BLaER1 (cell line): ENCODE measurements around the gene PRKN.

Experiments used
- H3K27ac ChIP-seq: shearing (Covaris generic); formaldehyde crosslinking; 2 replicates; pipeline ENCODE4 v1.8.1; 2022
- H3K27me3 ChIP-seq: shearing (Covaris generic); formaldehyde crosslinking; 2 replicates; pipeline ENCODE4 v1.8.1; 2022
- H3K36me3 ChIP-seq: shearing (Covaris generic); formaldehyde crosslinking; 2 replicates; pipeline ENCODE4 v1.8.1; 2022
- H3K4me1 ChIP-seq: shearing (Covaris generic); formaldehyde crosslinking; 2 replicates; pipeline ENCODE4 v1.8.1; 2022
- H3K4me2 ChIP-seq: shearing (Covaris generic); formaldehyde crosslinking; 2 replicates; pipeline ENCODE4 v1.8.1; 2022
- H3K4me3 ChIP-seq: shearing (Covaris generic); formaldehyde crosslinking; 2 replicates; pipeline ENCODE4 v1.8.1; 2022
- H3K9ac ChIP-seq: shearing (Covaris generic); formaldehyde crosslinking; 2 replicates; pipeline ENCODE4 v1.8.1; 2022
- H3K9me3 ChIP-seq: shearing (Covaris generic); formaldehyde crosslinking; 2 replicates; pipeline ENCODE4 v1.8.1; 2022
- H4K20me1 ChIP-seq: shearing (Covaris generic); formaldehyde crosslinking; 2 replicates; pipeline ENCODE4 v1.8.1; 2022
- Cebpa-rat ChIP-seq: shearing (Covaris generic); IDR thresholded peaks from 2 replicates; pipeline ENCODE4 v1.8.1; 2022

PRKN gene

DNA sequence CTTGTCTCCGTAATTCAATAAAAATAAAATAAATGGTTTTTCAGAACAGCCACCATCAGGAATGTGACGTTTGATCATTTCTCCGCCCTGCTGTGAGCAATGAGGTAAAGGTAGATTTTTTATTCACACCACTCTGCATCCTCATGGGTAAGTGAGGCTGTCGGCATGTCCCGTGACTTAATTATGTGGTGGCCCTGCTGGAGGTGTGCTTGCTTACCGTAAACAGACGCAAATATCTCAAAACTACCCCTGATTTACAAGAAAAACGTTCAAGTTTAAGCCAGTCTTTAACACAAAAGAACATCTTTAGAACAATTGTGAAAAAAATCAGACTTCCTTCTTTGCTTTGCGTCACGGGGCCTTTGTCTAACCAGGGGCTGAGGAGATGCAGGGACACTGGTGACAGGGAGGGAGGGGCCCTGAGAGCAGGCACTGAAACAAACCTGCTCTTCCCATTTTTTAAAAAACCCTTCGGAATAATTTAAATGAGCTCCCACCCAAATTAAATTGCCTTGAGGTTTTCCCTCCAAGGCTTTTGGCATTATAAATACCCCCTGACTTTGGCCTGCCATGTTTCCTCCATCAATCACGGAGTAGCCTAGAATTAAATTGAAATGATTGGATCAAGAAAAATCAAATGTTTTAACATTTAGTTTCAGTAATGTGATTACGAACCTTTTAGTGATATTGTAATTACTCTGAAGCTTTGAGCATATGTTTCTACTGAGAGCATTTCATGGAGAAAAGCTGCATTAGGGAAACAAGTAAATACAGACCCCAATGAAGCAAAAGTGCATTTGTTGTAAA is 13.4 kb downstream of the PRKN start:
- Histone ChIP-seq H3K4me1 (no peaks in the 10 kb centered on the region), H3K36me3 (no peaks in the 10 kb centered on the region), H3K4me3 (no peak overlapping the region), H3K27ac (no peak overlapping the region), H3K27me3 (no peaks in the 10 kb centered on the region), H4K20me1 (no peaks in the 10 kb centered on the region), H3K9me3 (peaks cover 4% of the 10 kb centered on the region; the same call in 1 of the 2 replicates), H3K9ac (no peak overlapping the region), H3K4me2 (no peak overlapping the region)
- TF ChIP-seq Cebpa-rat = no peak

DNA sequence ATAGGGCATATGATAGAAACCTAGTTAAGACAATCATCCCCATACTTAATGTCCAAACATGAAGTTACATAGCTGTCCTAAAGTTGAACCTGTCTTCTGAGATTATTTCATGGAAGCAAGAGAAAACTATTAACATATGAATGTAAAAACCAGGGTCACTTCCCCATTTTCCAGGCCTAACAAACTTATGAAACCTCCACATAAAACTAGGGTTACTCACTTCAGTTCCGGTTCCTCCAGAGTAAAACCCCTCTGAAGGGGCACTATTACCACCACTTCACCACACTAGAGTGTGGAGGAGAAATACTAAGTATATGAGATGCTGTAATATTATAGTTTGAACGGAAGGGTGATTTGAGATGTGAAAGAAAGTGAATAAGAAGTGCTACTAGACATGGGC is 14.9 kb downstream of the PRKN start:
- Histone ChIP-seq H3K9ac (no peak overlapping the region), H3K4me3 (no peak overlapping the region), H3K27me3 (no peaks in the 10 kb centered on the region), H3K27ac (no peak overlapping the region), H4K20me1 (no peaks in the 10 kb centered on the region), H3K36me3 (no peaks in the 10 kb centered on the region), H3K4me2 (no peak overlapping the region), H3K4me1 (no peaks in the 10 kb centered on the region), H3K9me3 (peaks cover 4% of the 10 kb centered on the region; the same call in 1 of the 2 replicates)
- TF ChIP-seq Cebpa-rat = no peak

GRCh38 chr6:162711376-162711775 is 16.2 kb downstream of the PRKN start:
- no peaks in the 10 kb centered on the region for H3K9me3 ChIP-seq
- H3K36me3 ChIP-seq = no peaks in the 10 kb centered on the region
- H3K27ac ChIP-seq = no peak overlapping the region
- H3K4me3 ChIP-seq = no peak overlapping the region
- no peaks in the 10 kb centered on the region for H4K20me1 ChIP-seq
- no peaks in the 10 kb centered on the region for H3K27me3 ChIP-seq
- H3K4me1 ChIP-seq = peaks cover 4% of the 10 kb centered on the region
- H3K4me2 ChIP-seq = no peak overlapping the region
- H3K9ac ChIP-seq = no peak overlapping the region
- TF ChIP-seq Cebpa-rat = no peak

- no peaks in the 10 kb centered on the region for H4K20me1 ChIP-seq
- no peak overlapping the region for H3K4me3 ChIP-seq
- no peaks in the 10 kb centered on the region for H3K36me3 ChIP-seq
- H3K9ac ChIP-seq = no peak overlapping the region
- no peaks in the 10 kb centered on the region for H3K27me3 ChIP-seq
- no peak overlapping the region for H3K27ac ChIP-seq
- H3K9me3 ChIP-seq = no peaks in the 10 kb centered on the region
- peaks cover 9% of the 10 kb centered on the region for H3K4me1 ChIP-seq
- no peak for TF ChIP-seq Cebpa-rat
- H3K4me2 ChIP-seq = no peak overlapping the region
These were observed 16.6 kb downstream of the PRKN start for GRCh38 chr6:162710936-162711335.

GRCh38 chr6:162710419-162710818 is 17.1 kb downstream of the PRKN start:
- Histone ChIP-seq H4K20me1 (no peaks in the 10 kb centered on the region), H3K27ac (no peak overlapping the region), H3K27me3 (no peaks in the 10 kb centered on the region), H3K36me3 (no peaks in the 10 kb centered on the region), H3K9me3 (no peaks in the 10 kb centered on the region), H3K4me1 (peaks cover 14% of the 10 kb centered on the region), H3K9ac (no peak overlapping the region), H3K4me3 (no peak overlapping the region), H3K4me2 (no peak overlapping the region)
- TF ChIP-seq Cebpa-rat = no peak

DNA sequence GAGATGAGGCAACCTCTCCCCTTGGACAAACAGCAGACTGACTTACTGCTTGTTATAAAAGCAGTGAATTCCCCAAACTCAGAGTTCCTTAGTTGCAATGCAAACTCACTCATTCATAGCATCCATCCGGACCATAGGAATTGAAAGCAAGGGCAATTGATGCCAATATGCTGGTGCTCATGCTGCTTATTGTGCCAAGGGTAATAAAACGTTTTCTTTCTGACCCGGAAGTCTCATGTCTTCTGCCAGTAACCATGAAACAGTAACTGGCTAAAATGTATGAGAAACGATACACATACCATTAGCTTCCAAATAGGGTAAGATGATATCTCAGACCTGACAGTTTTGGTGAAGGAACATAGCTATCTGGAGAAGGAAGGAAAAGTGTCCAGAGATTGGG is 18.1 kb downstream of the PRKN start:
- no peaks in the 10 kb centered on the region for H3K27me3 ChIP-seq
- no peak overlapping the region for H3K27ac ChIP-seq
- H3K36me3 ChIP-seq = no peaks in the 10 kb centered on the region
- H3K9me3 ChIP-seq = no peaks in the 10 kb centered on the region
- no peak overlapping the region for H3K9ac ChIP-seq
- TF ChIP-seq Cebpa-rat = no peak
- H4K20me1 ChIP-seq = no peaks in the 10 kb centered on the region
- no peak overlapping the region for H3K4me2 ChIP-seq
- no peak overlapping the region for H3K4me3 ChIP-seq
- H3K4me1 ChIP-seq = peaks cover 18% of the 10 kb centered on the region

DNA sequence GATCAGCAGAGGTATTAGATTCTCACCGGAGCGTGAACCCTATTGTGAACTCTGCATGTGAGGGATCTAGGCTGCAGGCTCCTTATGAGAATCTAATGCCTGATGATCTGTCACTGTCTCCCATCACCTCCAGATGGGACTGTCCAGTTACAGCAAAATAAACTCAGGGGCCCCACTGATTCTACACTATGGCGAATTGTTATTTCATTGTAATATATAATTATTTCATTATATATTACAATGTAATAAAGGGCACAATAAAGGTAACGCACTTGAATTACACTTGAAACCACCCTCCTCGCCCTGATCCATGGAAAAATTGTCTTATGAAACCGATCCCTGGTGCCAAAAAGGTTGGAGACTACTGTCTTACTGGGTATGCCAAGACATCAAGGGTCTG is 18.6 kb downstream of the PRKN start:
- TF ChIP-seq Cebpa-rat = no peak
- Histone ChIP-seq H3K4me1 (peaks cover 18% of the 10 kb centered on the region), H3K9ac (no peak overlapping the region), H3K9me3 (no peaks in the 10 kb centered on the region), H3K27ac (no peak overlapping the region), H3K27me3 (no peaks in the 10 kb centered on the region), H3K36me3 (no peaks in the 10 kb centered on the region), H3K4me3 (no peak overlapping the region), H4K20me1 (no peaks in the 10 kb centered on the region), H3K4me2 (no peak overlapping the region)

DNA sequence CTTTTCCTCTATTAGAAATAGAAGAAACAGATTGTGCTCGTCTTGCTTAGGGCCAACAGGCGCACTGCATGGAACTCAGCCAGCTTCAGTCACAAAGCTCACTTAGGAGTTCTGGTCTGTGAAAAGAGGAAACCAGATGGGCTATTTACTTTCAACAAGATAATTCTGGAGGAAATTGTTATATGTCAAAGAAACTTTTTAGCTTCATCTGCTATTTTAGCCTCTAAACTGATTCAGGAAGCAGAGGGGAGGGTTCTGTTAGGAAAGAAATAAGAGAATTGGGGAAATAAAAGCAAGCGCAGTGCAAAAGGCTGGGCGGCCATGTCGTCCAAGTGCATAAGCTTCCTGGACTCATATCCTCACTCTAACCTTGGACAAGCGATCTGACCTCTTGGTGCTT is 21.3 kb downstream of the PRKN start:
- no peak overlapping the region for H3K9ac ChIP-seq
- no peaks in the 10 kb centered on the region for H4K20me1 ChIP-seq
- H3K4me3 ChIP-seq = no peak overlapping the region; the same call in 1 of the 2 replicates
- 0 out of 2 replicates have a peak overlapping the region, but pooled peaks have one; percentile 18 for H3K27ac ChIP-seq
- H3K4me2 ChIP-seq = peak overlapping the region; percentile 58
- H3K36me3 ChIP-seq = no peaks in the 10 kb centered on the region
- no peaks in the 10 kb centered on the region for H3K27me3 ChIP-seq
- no peaks in the 10 kb centered on the region for H3K9me3 ChIP-seq
- peaks cover 18% of the 10 kb centered on the region for H3K4me1 ChIP-seq
- TF ChIP-seq Cebpa-rat = no peak

- Histone ChIP-seq H3K9me3 (no peaks in the 10 kb centered on the region), H3K4me2 (peak overlapping the region; percentile 58), H3K4me3 (no peak overlapping the region), H3K9ac (no peak overlapping the region), H3K36me3 (no peaks in the 10 kb centered on the region), H3K4me1 (peaks cover 18% of the 10 kb centered on the region), H3K27me3 (no peaks in the 10 kb centered on the region), H3K27ac (no peak overlapping the region), H4K20me1 (no peaks in the 10 kb centered on the region)
- TF ChIP-seq Cebpa-rat = no peak
These were observed 21.8 kb downstream of the PRKN start for GRCh38 chr6:162705736-162706135.

- TF ChIP-seq Cebpa-rat = no peak
- H3K4me1 ChIP-seq = peaks cover 18% of the 10 kb centered on the region
- H3K4me2 ChIP-seq = no peak overlapping the region
- H4K20me1 ChIP-seq = no peaks in the 10 kb centered on the region
- no peaks in the 10 kb centered on the region for H3K27me3 ChIP-seq
- H3K9ac ChIP-seq = no peak overlapping the region
- H3K4me3 ChIP-seq = no peak overlapping the region
- no peaks in the 10 kb centered on the region for H3K9me3 ChIP-seq
- H3K36me3 ChIP-seq = no peaks in the 10 kb centered on the region
- H3K27ac ChIP-seq = no peak overlapping the region
These were observed 23.6 kb downstream of the PRKN start for GRCh38 chr6:162704001-162704400.
